ENCODE data around the gene CLN5.
"Not testable (repeated sequence)": the region's sequence is repeated elsewhere in the genome, so short reads cannot be mapped to it uniquely, and the experiment has no call there.

GRCh38 chr13:76959734-76960133 lies 32.1 kb upstream of the CLN5 start:
- TF ChIP-seq CTCF, POLR2AphosphoS5 (IDR thresholded peaks at IDR 0.05): not testable (repeated sequence)

Measured in sigmoid colon (tissue), 4 donors.